ENCODE data around the gene SACS. TPM values are rescaled to one million over a fixed set of nuclear protein-coding genes. Genes with fewer than 3 reads are reported as not detected.

SACS gene
- total and polyA plus RNA-seq, 2 donors (not counting 3 experiments of a cell fraction or from before 2014, with no cell fraction given), result 14.8 to 72.7 TPM

DNA sequence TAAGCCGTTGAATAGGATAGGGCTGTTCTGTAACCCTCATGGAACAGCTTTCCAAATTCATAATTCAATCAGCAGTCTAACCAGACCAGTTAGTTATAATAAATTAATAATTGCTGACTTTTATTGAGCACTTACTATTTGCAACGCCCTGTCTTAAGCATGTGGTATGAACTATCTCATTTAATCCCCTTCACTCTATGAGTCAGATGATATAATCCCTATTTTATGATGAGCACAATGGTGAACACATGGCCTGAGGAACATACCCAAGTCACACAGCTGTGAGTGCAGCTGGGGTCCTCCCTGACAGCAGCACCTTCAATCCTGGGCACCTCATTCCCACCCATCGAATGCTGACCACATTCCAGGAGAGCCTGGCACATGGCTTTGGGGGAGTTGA lies 28.0 kb upstream of the SACS start:
- Histone ChIP-seq H3K4me1 (ENCODE audit: control insufficient read depth, extremely low read depth, insufficient read depth, low read length) (peaks cover 5% of the 10 kb centered on the region), H3K4me2 (ENCODE audit: insufficient read depth, low read length) (no peak overlapping the region), H3K4me3 (replicated peaks in 1 of 3; ENCODE audit: insufficient read depth in 1 of 3, low read depth in 1 of 3, low read length in 3 of 3) (no peak overlapping the region), H3K36me3 (ENCODE audit: control insufficient read depth in 2 of 2, extremely low read depth in 1 of 2, insufficient read depth in 2 of 2, low read length in 2 of 2) (no peaks in the 10 kb centered on the region), H3K9me1 (replicated peaks; ENCODE audit: control insufficient read depth, extremely low read depth, insufficient read depth, low read length) (no peaks in the 10 kb centered on the region), H3K79me2 (ENCODE audit: control insufficient read depth, insufficient read depth, low read length) (no peaks in the 10 kb centered on the region), H3K9me3 (replicated peaks; ENCODE audit: control insufficient read depth, insufficient read depth, low read length) (no peaks in the 10 kb centered on the region), H3K27ac (ENCODE audit: insufficient read depth, low read depth, low read length) (no peak overlapping the region), H2AFZ (ENCODE audit: low read depth, low read length) (no peak overlapping the region), H3K27me3 (ENCODE audit: control insufficient read depth in 2 of 2, insufficient read depth in 2 of 2, low read length in 2 of 2) (peaks cover 0 to 3% of the 10 kb centered on the region in 2 experiments), H4K20me1 (replicated peaks; ENCODE audit: control insufficient read depth, extremely low read depth, insufficient read depth, low read length) (no peaks in the 10 kb centered on the region), H3K9ac (replicated peaks; ENCODE audit: extremely low read depth, insufficient read depth, low read length) (no peak overlapping the region)
- ChIA-PET CTCF (interaction anchor here (0.5 kb wide), 1 partner anchor 699 kb away, joined by 3 read pairs; the partner anchor contains the start of gene SPATA13), POLR2A (no interaction called here)
- FAIRE-seq (no peak), DNase-seq (ENCODE audit: low read depth, low spot score) (no peak)
- TF ChIP-seq EZH2 (IDR thresholded peaks at IDR 0.05; ENCODE audit: borderline replicate concordance, low read depth, low read length, severe bottlenecking), result no peak
- no peak for TF ChIP-seq JUN (IDR thresholded peaks at IDR 0.05; ENCODE audit: borderline replicate concordance, insufficient read depth, insufficient read length, low read depth)
- TF ChIP-seq, protein P1, sequence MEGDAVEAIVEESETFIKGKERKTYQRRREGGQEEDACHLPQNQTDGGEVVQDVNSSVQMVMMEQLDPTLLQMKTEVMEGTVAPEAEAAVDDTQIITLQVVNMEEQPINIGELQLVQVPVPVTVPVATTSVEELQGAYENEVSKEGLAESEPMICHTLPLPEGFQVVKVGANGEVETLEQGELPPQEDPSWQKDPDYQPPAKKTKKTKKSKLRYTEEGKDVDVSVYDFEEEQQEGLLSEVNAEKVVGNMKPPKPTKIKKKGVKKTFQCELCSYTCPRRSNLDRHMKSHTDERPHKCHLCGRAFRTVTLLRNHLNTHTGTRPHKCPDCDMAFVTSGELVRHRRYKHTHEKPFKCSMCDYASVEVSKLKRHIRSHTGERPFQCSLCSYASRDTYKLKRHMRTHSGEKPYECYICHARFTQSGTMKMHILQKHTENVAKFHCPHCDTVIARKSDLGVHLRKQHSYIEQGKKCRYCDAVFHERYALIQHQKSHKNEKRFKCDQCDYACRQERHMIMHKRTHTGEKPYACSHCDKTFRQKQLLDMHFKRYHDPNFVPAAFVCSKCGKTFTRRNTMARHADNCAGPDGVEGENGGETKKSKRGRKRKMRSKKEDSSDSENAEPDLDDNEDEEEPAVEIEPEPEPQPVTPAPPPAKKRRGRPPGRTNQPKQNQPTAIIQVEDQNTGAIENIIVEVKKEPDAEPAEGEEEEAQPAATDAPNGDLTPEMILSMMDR (IDR thresholded peaks at IDR 0.05; ENCODE audit: extremely low read depth in 1 of 2, insufficient read depth in 1 of 2, low read depth in 1 of 2, low read length in 2 of 2), result no peak
- no peak for TF ChIP-seq POLR2A (IDR thresholded peaks at IDR 0.05; ENCODE audit: low read depth, low read length)
- no peak for TF ChIP-seq GATA2 (IDR thresholded peaks at IDR 0.05; ENCODE audit: insufficient read depth, insufficient read length, low read depth, low read length)
- no peak for TF ChIP-seq FOS (IDR thresholded peaks at IDR 0.05; ENCODE audit: borderline replicate concordance, insufficient read depth, low read length)
- intact Hi-C loops (cut with micrococcal nuclease), result loop anchor here (10.0 kb wide), 1 partner anchor 763 kb away; no protein-coding TSS in a partner anchor
- dilution Hi-C loops (cut with MboI; ENCODE audit: extremely low pct_ligation_motif_present, low sequenced_read_pairs), result no loop called here
- no TSS peak for BruUV-seq (replicated peaks)

DNA sequence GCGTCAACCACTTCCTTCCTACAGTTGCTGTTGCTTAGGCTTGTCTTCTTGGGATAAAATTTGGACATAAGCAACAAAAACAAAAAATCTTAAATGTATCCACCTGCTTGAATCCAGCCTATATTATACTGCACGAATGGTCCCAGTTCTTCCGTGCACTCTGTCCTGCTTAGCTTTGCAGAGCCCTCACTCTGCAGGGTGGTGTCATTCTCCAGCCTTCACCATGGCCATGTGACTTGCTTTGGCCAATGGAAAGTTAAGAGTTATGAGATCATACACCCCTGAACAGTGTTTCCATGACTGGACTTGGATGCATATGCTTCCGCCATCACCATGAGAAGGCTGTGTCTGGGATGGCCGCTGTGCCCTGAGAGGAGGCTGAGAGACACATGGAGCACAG lies 27.4 kb upstream of the SACS start:
- TF ChIP-seq MYC (IDR thresholded peaks at IDR 0.05; ENCODE audit: low read depth, low read length) (no peak), GATA2 (IDR thresholded peaks at IDR 0.05; ENCODE audit: insufficient read depth, insufficient read length, low read depth, low read length) (no peak)
- Histone ChIP-seq H3K9me3 (replicated peaks; ENCODE audit: control insufficient read depth, insufficient read depth, low read length) (no peaks in the 10 kb centered on the region), H3K9me1 (replicated peaks; ENCODE audit: control insufficient read depth, extremely low read depth, insufficient read depth, low read length) (no peaks in the 10 kb centered on the region), H3K27ac (ENCODE audit: insufficient read depth, low read depth, low read length) (no peak overlapping the region), H3K4me1 (ENCODE audit: control insufficient read depth, extremely low read depth, insufficient read depth, low read length) (peaks cover 2% of the 10 kb centered on the region), H3K4me3 (replicated peaks in 1 of 3; ENCODE audit: insufficient read depth in 1 of 3, low read depth in 1 of 3, low read length in 3 of 3) (no peak overlapping the region), H4K20me1 (replicated peaks; ENCODE audit: control insufficient read depth, extremely low read depth, insufficient read depth, low read length) (no peaks in the 10 kb centered on the region), H2AFZ (ENCODE audit: low read depth, low read length) (no peak overlapping the region), H3K36me3 (ENCODE audit: control insufficient read depth in 2 of 2, extremely low read depth in 1 of 2, insufficient read depth in 2 of 2, low read length in 2 of 2) (no peaks in the 10 kb centered on the region), H3K9ac (replicated peaks; ENCODE audit: extremely low read depth, insufficient read depth, low read length) (no peak overlapping the region), H3K79me2 (ENCODE audit: control insufficient read depth, insufficient read depth, low read length) (no peaks in the 10 kb centered on the region), H3K4me2 (ENCODE audit: insufficient read depth, low read length) (no peak overlapping the region), H3K27me3 (ENCODE audit: control insufficient read depth in 2 of 2, insufficient read depth in 2 of 2, low read length in 2 of 2) (peaks cover 0 to 3% of the 10 kb centered on the region in 2 experiments)
- intact Hi-C loops (cut with micrococcal nuclease) (loop anchor here (10.0 kb wide), 1 partner anchor 764 kb away; no protein-coding TSS in a partner anchor), dilution Hi-C loops (cut with MboI; ENCODE audit: extremely low pct_ligation_motif_present, low sequenced_read_pairs) (no loop called here)
- FAIRE-seq, result no peak
- DNase-seq (ENCODE audit: low read depth, low spot score), result no peak
- CTCF ChIA-PET, result no interaction called here
- BruUV-seq (replicated peaks), result no TSS peak
- POLR2A ChIA-PET, result no interaction called here
